Measurements from ENCODE around the gene VAV2.

VAV2 gene

DNA sequence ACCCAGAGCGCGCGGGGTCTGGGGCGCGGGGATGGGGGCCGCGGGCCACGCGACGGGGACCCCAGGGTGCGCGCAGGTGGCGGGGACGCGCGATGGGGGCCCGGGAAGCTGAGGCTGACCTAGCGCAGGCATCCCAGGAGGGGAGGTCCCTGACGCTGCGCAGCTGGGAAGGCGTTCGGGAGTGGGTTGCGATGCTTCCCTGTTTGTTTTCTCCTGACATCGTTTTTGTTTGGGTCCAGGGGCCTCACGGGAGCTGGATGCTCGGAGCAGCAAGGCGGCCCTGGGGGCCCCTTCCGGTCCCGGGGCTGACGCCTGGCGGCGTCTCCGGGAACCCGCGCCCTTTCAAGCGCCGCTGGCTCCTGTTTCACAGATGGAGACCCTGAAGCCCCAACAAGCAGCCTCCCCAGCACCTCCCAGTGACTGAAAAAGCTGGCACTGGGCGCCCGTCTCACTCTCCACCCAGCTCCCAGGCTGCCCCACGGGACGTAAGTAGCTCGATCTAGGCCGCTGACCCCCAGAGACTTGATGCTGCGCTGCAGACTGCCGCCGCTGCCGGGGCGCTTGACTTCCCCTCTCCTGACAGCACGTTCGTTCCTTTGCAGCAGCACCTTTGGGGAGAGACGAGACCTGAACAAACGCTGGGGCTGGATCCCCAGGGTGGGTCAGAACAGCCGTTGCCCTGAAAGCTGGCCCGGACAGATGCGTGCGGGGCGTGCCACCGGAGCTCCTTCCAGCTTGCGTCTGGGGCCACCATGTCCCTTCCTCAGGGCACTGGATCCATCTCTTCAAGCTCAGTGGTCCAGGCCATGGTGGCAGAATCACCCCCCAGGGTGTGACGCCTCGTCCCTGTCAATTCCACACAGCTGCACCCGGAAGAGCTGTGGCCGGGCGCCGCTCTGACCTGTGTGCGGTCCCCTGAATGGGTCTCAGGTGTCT, 33.8 kb upstream of the VAV2 start:
- Histone ChIP-seq H3K9me3 (ENCODE audit: insufficient read depth, low read depth, low read length) (no peaks in the 10 kb centered on the region), H3K36me3 (ENCODE audit: insufficient read depth, low read depth, low read length) (peaks cover 15% of the 10 kb centered on the region), H3K27ac (ENCODE audit: low read length) (no peak overlapping the region), H3K4me3 (ENCODE audit: low read length) (peak overlapping the region; percentile 84), H3K27me3 (ENCODE audit: insufficient read depth, low read length) (no peaks in the 10 kb centered on the region), H3K9ac (ENCODE audit: low read depth, low read length) (peak overlapping the region; percentile 61; the same call in 1 of the 2 replicates), H3K4me1 (ENCODE audit: insufficient read depth, low read length) (no peaks in the 10 kb centered on the region)

DNA sequence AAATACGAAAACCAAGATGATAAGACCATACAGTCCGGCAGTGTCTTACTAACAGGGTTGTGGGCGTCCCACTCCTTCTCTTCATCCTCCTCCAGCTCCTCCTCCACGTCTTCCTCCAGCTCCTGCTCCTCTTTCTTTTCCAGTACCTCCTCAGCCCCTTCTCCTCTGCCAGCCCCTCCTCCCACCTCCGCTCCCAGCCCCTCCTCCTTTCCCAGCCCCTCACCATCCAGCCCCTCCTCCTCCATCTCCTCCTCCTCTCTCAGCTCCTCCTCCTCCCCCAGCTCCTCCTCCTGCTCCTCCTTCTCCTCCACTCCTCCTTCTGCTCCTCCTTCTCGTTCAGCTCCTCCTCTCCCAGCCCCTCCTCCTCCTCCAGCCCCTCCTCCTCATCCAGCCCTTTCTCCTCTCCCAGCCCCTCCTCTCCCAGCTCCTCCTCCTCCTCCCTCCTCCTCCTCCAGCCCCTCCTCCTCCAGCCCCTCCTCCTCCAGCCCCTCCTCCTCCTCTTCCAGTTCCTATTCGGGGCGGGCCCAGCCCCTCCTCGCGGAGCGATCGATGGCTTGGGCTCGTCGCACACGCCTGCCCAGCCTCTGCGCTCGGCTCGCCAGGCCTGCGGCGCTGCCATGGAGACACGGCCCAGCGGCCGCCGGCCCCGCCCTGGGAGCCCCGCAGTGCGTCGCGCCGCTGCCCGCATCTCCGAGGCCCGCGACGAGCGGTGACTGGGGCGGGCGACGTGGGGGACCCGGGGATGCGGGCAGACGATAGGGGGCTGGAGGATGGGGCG, 32.9 kb upstream of the VAV2 start, which contains the start of gene BRD3OS:
Gene BRD3OS (plus strand): TSS at position 654 of the 778 bp plus-strand sequence. CDS start 1,267 bp downstream, outside the sequence.
- peak within 1 kb of the TSS; percentile 61; the same call in 1 of the 2 replicates for H3K9ac ChIP-seq (ENCODE audit: low read depth, low read length)
- H3K4me1 ChIP-seq (ENCODE audit: insufficient read depth, low read length) = no peaks in the 10 kb centered on the region

DNA sequence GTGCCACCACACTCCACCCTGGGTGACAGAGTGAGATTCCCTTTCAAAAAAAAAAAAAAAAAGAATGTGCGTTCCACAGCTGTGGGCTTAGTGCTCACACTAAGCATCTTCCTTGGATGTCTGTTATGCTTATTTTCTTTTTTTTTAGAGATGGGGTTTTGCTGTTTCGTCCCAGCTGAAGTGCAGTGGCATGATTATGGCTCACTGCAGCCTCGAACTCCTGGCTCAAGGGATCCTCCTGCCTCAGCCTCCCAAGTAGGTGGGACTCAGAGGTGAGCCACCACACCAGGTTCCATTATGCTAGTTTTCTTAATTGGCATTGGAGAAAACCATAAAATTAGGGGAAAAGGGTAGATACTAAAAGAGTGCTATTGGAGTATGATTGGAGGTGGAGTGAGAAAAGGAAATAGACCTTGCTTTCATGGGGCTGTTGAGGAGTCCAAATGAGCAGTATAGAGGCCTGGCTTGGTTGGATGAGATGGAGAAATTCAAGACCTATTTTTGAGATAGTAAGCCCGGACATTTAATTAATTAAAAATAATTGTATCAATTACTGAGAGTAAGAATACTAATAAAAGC, 32.2 kb upstream of the VAV2 start:
- Histone ChIP-seq H3K27ac (ENCODE audit: low read length) (no peak overlapping the region), H3K9me3 (ENCODE audit: insufficient read depth, low read depth, low read length) (peaks cover 4% of the 10 kb centered on the region; the same call in 1 of the 2 replicates), H3K27me3 (ENCODE audit: insufficient read depth, low read length) (no peaks in the 10 kb centered on the region), H3K4me3 (ENCODE audit: low read length) (peak overlapping the region; percentile 25; the same call in 1 of the 2 replicates), H3K36me3 (ENCODE audit: insufficient read depth, low read depth, low read length) (peaks cover 3% of the 10 kb centered on the region; the same call in 1 of the 2 replicates), H3K4me1 (ENCODE audit: insufficient read depth, low read length) (no peaks in the 10 kb centered on the region), H3K9ac (ENCODE audit: low read depth, low read length) (no peak overlapping the region)

More for the DNA sequence above, 32.9 kb upstream of the VAV2 start, which contains the start of gene BRD3OS:
- Histone ChIP-seq H3K36me3 (ENCODE audit: insufficient read depth, low read depth, low read length) (peaks cover 8% of the 10 kb centered on the region; the same call in 1 of the 2 replicates), H3K27me3 (ENCODE audit: insufficient read depth, low read length) (no peaks in the 10 kb centered on the region), H3K9me3 (ENCODE audit: insufficient read depth, low read depth, low read length) (no peaks in the 10 kb centered on the region), H3K4me3 (ENCODE audit: low read length) (peak within 1 kb of the TSS; percentile 84), H3K27ac (ENCODE audit: low read length) (no peak within 1 kb of the TSS)

DNA sequence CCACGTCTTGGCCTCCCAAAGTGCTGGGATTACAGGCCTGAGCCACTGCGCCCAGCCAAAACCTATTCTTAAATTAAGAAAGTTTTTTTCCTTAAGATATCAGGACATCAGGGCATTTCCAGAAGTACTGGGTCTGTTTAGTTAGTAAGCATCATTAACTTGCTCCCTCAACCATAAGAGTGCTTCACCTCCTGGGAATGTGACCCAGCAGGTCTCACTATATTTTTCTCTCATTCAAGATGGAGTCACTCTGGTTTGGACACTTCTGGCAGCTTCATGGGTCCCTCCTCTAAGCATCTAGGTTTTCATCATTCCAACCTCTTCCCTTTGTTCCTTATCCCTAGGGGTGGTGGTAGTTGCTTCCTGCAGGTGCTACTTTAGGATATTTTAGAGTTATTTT, 22.8 kb upstream of the VAV2 start:
- H3K9me3 ChIP-seq (ENCODE audit: insufficient read depth, low read depth, low read length) = peaks cover 47% of the 10 kb centered on the region
- no peak overlapping the region for H3K4me3 ChIP-seq (ENCODE audit: low read length)

DNA sequence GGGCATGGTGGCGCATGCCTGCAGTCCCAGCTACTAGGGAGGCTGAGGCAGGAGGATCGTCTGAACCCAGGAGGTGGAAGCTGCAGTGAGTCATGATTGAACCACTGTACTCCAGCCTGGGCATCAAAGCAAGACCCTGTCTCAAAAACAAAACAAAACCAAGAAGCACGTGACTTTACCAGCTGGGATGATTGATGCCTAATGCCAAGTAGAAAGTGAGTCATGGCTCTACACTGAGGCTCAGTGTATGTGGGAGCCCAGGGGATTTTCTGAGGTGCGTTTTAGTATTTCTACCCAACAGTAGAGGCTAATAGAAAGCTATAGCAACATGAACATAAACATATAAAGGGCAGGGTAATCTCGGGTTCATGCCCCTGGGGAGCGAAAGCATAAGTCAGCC, 19.3 kb upstream of the VAV2 start:
- Histone ChIP-seq H3K9me3 (ENCODE audit: insufficient read depth, low read depth, low read length) (peaks cover 32% of the 10 kb centered on the region), H3K36me3 (ENCODE audit: insufficient read depth, low read depth, low read length) (no peaks in the 10 kb centered on the region), H3K9ac (ENCODE audit: low read depth, low read length) (no peak overlapping the region), H3K27me3 (ENCODE audit: insufficient read depth, low read length) (no peaks in the 10 kb centered on the region), H3K4me3 (ENCODE audit: low read length) (no peak overlapping the region), H3K4me1 (ENCODE audit: insufficient read depth, low read length) (no peaks in the 10 kb centered on the region), H3K27ac (ENCODE audit: low read length) (no peak overlapping the region)

More for the DNA sequence above, 22.8 kb upstream of the VAV2 start:
- Histone ChIP-seq H3K27ac (ENCODE audit: low read length) (no peak overlapping the region), H3K36me3 (ENCODE audit: insufficient read depth, low read depth, low read length) (no peaks in the 10 kb centered on the region), H3K27me3 (ENCODE audit: insufficient read depth, low read length) (no peaks in the 10 kb centered on the region), H3K4me1 (ENCODE audit: insufficient read depth, low read length) (no peaks in the 10 kb centered on the region), H3K9ac (ENCODE audit: low read depth, low read length) (no peak overlapping the region)

DNA sequence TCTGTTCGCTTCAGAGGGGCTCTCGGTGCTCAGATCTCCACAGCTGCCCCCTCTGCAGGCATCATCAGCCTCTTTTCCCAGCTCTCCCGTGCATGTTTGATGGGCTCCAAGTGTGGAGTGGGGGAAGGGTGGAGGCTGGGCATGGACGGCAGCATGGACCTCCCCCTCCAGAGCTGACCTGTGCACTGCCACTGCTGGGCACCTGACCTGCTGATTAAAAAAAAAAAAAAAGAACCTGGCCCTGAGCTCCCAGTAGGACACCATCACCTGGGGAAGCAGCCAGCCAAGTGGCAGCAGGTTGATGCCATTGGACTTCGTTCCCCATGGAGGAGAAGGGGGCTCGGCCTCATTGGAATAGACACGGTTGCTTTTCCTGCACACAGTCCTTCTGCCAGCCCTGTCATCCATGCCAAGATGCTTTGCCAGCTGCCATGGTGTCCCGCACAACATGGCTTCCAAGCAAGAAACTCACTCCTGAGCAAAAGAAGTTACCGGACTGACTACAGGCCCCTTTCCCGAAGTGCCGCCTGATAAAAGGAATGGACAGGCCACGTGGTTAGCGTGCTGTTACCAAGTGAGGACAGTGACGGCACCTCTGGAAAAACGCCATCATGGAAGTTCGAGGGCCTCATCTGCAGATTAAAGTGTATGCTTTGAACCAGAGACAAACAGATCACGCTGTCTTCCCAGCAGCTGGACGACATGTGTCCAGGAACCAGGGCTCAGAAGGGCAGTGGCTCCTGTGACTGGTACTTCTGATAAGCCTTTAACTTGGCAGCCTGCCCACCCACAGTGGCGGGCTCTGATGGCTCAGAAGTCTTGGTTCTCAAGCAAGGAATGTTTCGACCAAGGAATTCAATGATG, 18.4 kb upstream of the VAV2 start:
- no peaks in the 10 kb centered on the region for H3K36me3 ChIP-seq (ENCODE audit: insufficient read depth, low read depth, low read length)
- H3K27me3 ChIP-seq (ENCODE audit: insufficient read depth, low read length) = no peaks in the 10 kb centered on the region
- no peak overlapping the region for H3K27ac ChIP-seq (ENCODE audit: low read length)
- H3K4me1 ChIP-seq (ENCODE audit: insufficient read depth, low read length) = no peaks in the 10 kb centered on the region
- H3K9me3 ChIP-seq (ENCODE audit: insufficient read depth, low read depth, low read length) = peaks cover 27% of the 10 kb centered on the region
- H3K4me3 ChIP-seq (ENCODE audit: low read length) = no peak overlapping the region
- no peak overlapping the region for H3K9ac ChIP-seq (ENCODE audit: low read depth, low read length)

DNA sequence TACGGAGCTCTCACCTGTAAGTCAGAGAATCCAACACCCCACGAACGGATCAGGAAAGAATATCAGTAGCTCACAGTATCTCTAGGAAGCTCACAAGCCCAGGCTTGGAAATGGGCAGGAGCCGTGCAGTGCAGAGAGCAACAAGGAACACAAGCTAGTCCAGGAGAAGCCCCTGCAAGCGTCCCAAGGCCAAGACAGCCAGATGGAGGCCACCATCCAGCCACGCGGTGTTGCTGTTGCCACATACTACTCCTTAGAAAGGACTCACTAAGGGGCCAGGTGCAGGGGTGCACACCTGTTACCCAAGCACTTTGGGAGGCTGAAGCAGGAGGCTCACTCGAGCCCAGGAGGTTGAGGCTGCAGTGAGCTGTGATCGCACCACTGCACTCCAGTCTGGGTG, 15.4 kb upstream of the VAV2 start:
- no peaks in the 10 kb centered on the region for H3K36me3 ChIP-seq (ENCODE audit: insufficient read depth, low read depth, low read length)
- no peaks in the 10 kb centered on the region for H3K4me1 ChIP-seq (ENCODE audit: insufficient read depth, low read length)
- H3K9me3 ChIP-seq (ENCODE audit: insufficient read depth, low read depth, low read length) = peaks cover 13% of the 10 kb centered on the region
- no peak overlapping the region for H3K4me3 ChIP-seq (ENCODE audit: low read length)
- no peaks in the 10 kb centered on the region for H3K27me3 ChIP-seq (ENCODE audit: insufficient read depth, low read length)
- no peak overlapping the region for H3K9ac ChIP-seq (ENCODE audit: low read depth, low read length)
- H3K27ac ChIP-seq (ENCODE audit: low read length) = no peak overlapping the region

DNA sequence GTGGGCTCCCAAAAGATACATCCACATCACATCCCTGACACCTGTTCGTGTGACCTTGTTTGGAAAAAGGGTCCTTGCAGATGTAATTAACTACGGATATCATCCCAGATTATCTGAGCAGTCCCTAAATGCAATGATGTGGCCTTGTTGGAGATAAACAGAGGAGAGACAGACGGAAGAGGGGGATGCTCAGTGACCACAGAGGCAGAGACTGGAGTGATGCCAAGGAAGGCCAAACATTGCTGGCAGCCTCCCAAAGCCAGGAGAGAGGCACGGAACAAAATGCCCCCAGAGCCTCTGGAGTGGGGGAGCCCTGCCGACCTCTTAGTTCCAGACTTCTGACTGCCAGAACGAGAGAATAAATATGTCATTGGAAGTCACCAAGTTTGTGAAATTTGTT, 15.0 kb upstream of the VAV2 start:
- no peak overlapping the region for H3K9ac ChIP-seq (ENCODE audit: low read depth, low read length)
- no peak overlapping the region for H3K27ac ChIP-seq (ENCODE audit: low read length)
- peaks cover 13% of the 10 kb centered on the region for H3K9me3 ChIP-seq (ENCODE audit: insufficient read depth, low read depth, low read length)
- no peak overlapping the region for H3K4me3 ChIP-seq (ENCODE audit: low read length)
- no peaks in the 10 kb centered on the region for H3K36me3 ChIP-seq (ENCODE audit: insufficient read depth, low read depth, low read length)
- no peaks in the 10 kb centered on the region for H3K27me3 ChIP-seq (ENCODE audit: insufficient read depth, low read length)
- H3K4me1 ChIP-seq (ENCODE audit: insufficient read depth, low read length) = no peaks in the 10 kb centered on the region

DNA sequence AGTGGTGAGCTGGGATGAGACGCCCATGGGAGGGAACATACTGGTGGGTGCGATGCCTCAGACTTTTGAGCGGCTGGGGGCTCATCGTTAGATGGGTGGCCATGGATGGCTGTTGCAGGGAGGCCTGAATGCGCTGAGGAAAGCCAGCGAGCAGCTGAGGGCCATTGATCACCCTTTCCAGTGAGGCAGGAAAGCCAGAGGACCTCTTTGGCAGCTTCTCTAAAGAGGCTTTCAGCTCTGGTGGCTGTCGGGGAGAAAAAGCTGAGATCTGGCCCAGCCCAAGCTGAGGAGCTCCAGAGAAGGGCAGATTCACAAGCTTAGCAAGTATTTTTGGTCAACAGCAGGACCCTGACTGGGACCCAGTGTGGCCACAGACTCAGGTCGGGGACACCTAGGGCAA, 13.3 kb upstream of the VAV2 start:
- no peak overlapping the region for H3K27ac ChIP-seq (ENCODE audit: low read length)
- H3K36me3 ChIP-seq (ENCODE audit: insufficient read depth, low read depth, low read length) = no peaks in the 10 kb centered on the region
- no peaks in the 10 kb centered on the region for H3K9me3 ChIP-seq (ENCODE audit: insufficient read depth, low read depth, low read length)
- no peaks in the 10 kb centered on the region for H3K27me3 ChIP-seq (ENCODE audit: insufficient read depth, low read length)
- no peaks in the 10 kb centered on the region for H3K4me1 ChIP-seq (ENCODE audit: insufficient read depth, low read length)
- H3K9ac ChIP-seq (ENCODE audit: low read depth, low read length) = no peak overlapping the region
- no peak overlapping the region for H3K4me3 ChIP-seq (ENCODE audit: low read length)

DNA sequence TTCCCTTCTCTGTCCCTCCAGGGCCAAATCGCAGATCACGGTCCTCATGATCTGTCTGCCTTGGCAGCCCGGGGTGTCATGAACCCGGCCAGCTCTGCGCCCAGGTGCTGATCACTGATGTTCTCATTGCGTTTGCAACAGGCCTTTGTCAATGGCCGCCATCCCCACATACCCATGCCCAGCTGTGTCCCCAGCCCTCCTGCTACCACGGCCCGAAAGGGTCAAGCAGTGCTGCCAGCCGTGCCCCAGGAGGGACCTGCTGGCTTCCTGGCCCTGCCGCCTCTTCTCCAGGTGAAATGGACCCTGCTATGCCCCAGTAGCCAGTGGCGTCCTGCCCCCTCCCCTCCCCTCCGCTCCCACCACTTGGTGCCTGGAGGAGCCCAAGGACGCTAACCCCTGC, 12.8 kb upstream of the VAV2 start:
- no peaks in the 10 kb centered on the region for H3K4me1 ChIP-seq (ENCODE audit: insufficient read depth, low read length)
- no peak overlapping the region for H3K4me3 ChIP-seq (ENCODE audit: low read length)
- no peak overlapping the region for H3K9ac ChIP-seq (ENCODE audit: low read depth, low read length)
- H3K9me3 ChIP-seq (ENCODE audit: insufficient read depth, low read depth, low read length) = no peaks in the 10 kb centered on the region
- no peaks in the 10 kb centered on the region for H3K36me3 ChIP-seq (ENCODE audit: insufficient read depth, low read depth, low read length)
- no peaks in the 10 kb centered on the region for H3K27me3 ChIP-seq (ENCODE audit: insufficient read depth, low read length)
- no peak overlapping the region for H3K27ac ChIP-seq (ENCODE audit: low read length)
